Measurements from ENCODE around the gene REC8. TPM values are rescaled to one million over a fixed set of nuclear protein-coding genes. Genes with fewer than 3 reads are reported as not detected.
A peak's percentile ranks its signal among the peaks of the same experiment; 100 is the strongest.

Gene REC8
- polyA plus RNA-seq, 1 donor, result 201 TPM

GRCh38 chr14:24160499-24160849 lies 11.4 kb upstream of the REC8 start:
- WGBS (ENCODE audit: insufficient coverage, low lambda C conversion rate), result no CpG with 5 or more reads among the region's 4 CpGs
- Histone ChIP-seq H3K9me3 (ENCODE audit: control insufficient read depth, low read depth, low read length) (no peaks in the 10 kb centered on the region), H3K4me3 (ENCODE audit: low read length) (no peak overlapping the region), H3K4me1 (ENCODE audit: control insufficient read depth, insufficient read depth, low read length) (peaks cover 30% of the 10 kb centered on the region), H3K27me3 (ENCODE audit: control insufficient read depth, insufficient read depth, low read length) (no peaks in the 10 kb centered on the region), H3K27ac (ENCODE audit: low read length) (peak overlapping the region; percentile 68), H3K36me3 (ENCODE audit: control insufficient read depth, insufficient read depth, low read length) (peaks cover 70% of the 10 kb centered on the region)
- no peak for DNase-seq

GRCh38 chr14:24160850-24161804 lies 10.8 kb upstream of the REC8 start, which contains the start of gene IRF9:
Gene IRF9, plus strand, starts transcription at chr14:24161265. Its CDS starts 880 bp downstream, at chr14:24162145.
- peaks cover 30% of the 10 kb centered on the region for H3K4me1 ChIP-seq (ENCODE audit: control insufficient read depth, insufficient read depth, low read length)
- no CpG with 5 or more reads among the region's 12 CpGs for WGBS (ENCODE audit: insufficient coverage, low lambda C conversion rate)

GRCh38 chr14:24162093-24162492 lies 9.8 kb upstream of the REC8 start:
- H3K4me3 ChIP-seq (ENCODE audit: low read length), result peak overlapping the region; percentile 67

More at GRCh38 chr14:24160850-24161804, 10.8 kb upstream of the REC8 start, which contains the start of gene IRF9:
- peak within 1 kb of the TSS; percentile 90 for H3K27ac ChIP-seq (ENCODE audit: low read length)
- H3K27me3 ChIP-seq (ENCODE audit: control insufficient read depth, insufficient read depth, low read length), result no peaks in the 10 kb centered on the region
- H3K36me3 ChIP-seq (ENCODE audit: control insufficient read depth, insufficient read depth, low read length), result peaks cover 71% of the 10 kb centered on the region
- H3K9me3 ChIP-seq (ENCODE audit: control insufficient read depth, low read depth, low read length), result no peaks in the 10 kb centered on the region
- DNase-seq, result peak; percentile 98 to 99
- H3K4me3 ChIP-seq (ENCODE audit: low read length), result peak within 1 kb of the TSS; percentile 67

DNA sequence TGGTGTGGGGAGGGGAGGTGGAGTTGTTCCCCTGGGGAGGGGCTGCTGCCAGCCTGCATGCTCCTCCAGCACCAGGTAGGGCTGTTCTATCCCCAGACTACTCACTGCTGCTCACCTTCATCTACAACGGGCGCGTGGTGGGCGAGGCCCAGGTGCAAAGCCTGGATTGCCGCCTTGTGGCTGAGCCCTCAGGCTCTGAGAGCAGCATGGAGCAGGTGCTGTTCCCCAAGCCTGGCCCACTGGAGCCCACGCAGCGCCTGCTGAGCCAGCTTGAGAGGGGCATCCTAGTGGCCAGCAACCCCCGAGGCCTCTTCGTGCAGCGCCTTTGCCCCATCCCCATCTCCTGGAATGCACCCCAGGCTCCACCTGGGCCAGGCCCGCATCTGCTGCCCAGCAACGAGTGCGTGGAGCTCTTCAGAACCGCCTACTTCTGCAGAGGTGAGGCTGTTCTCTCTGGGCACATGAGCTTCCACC lies 7.3 kb upstream of the REC8 start:
- Histone ChIP-seq H3K36me3 (ENCODE audit: control insufficient read depth, insufficient read depth, low read length) (peaks cover 68% of the 10 kb centered on the region), H3K4me1 (ENCODE audit: control insufficient read depth, insufficient read depth, low read length) (peaks cover 30% of the 10 kb centered on the region)

More at GRCh38 chr14:24162093-24162492, 9.8 kb upstream of the REC8 start:
- DNase-seq, result no peak
- Histone ChIP-seq H3K4me1 (ENCODE audit: control insufficient read depth, insufficient read depth, low read length) (peaks cover 30% of the 10 kb centered on the region), H3K36me3 (ENCODE audit: control insufficient read depth, insufficient read depth, low read length) (peaks cover 72% of the 10 kb centered on the region), H3K27ac (ENCODE audit: low read length) (peak overlapping the region; percentile 90), H3K27me3 (ENCODE audit: control insufficient read depth, insufficient read depth, low read length) (no peaks in the 10 kb centered on the region), H3K9me3 (ENCODE audit: control insufficient read depth, low read depth, low read length) (no peaks in the 10 kb centered on the region)
- WGBS (ENCODE audit: insufficient coverage, low lambda C conversion rate), result no CpG with 5 or more reads among the region's 8 CpGs

DNA sequence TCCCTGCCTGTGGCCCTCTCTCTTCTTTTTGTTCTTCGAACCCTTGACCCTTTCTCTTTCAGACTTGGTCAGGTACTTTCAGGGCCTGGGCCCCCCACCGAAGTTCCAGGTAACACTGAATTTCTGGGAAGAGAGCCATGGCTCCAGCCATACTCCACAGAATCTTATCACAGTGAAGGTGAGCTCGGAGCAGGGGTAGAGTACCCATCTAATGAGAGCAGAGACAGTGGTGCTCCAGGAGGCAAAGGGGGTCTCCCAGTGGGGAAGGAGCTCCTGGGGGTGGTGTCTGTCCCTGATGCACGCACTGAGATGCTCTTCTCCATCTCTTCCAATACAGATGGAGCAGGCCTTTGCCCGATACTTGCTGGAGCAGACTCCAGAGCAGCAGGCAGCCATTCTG lies 6.1 kb upstream of the REC8 start:
- peaks cover 19% of the 10 kb centered on the region for H3K4me1 ChIP-seq (ENCODE audit: control insufficient read depth, insufficient read depth, low read length)
- H3K27me3 ChIP-seq (ENCODE audit: control insufficient read depth, insufficient read depth, low read length), result no peaks in the 10 kb centered on the region
- no peaks in the 10 kb centered on the region for H3K9me3 ChIP-seq (ENCODE audit: control insufficient read depth, low read depth, low read length)
- H3K36me3 ChIP-seq (ENCODE audit: control insufficient read depth, insufficient read depth, low read length), result peaks cover 56% of the 10 kb centered on the region
- WGBS (ENCODE audit: insufficient coverage, low lambda C conversion rate), result 100% methylated on average over 1 of the region's 5 CpGs
- H3K27ac ChIP-seq (ENCODE audit: low read length), result no peak overlapping the region
- no peak overlapping the region for H3K4me3 ChIP-seq (ENCODE audit: low read length)
- DNase-seq, result no peak

More for the DNA sequence above, 7.3 kb upstream of the REC8 start:
- H3K9me3 ChIP-seq (ENCODE audit: control insufficient read depth, low read depth, low read length), result no peaks in the 10 kb centered on the region
- WGBS (ENCODE audit: insufficient coverage, low lambda C conversion rate), result no CpG with 5 or more reads among the region's 14 CpGs
- DNase-seq, result no peak
- no peak overlapping the region for H3K4me3 ChIP-seq (ENCODE audit: low read length)
- H3K27me3 ChIP-seq (ENCODE audit: control insufficient read depth, insufficient read depth, low read length), result no peaks in the 10 kb centered on the region
- H3K27ac ChIP-seq (ENCODE audit: low read length), result no peak overlapping the region

DNA sequence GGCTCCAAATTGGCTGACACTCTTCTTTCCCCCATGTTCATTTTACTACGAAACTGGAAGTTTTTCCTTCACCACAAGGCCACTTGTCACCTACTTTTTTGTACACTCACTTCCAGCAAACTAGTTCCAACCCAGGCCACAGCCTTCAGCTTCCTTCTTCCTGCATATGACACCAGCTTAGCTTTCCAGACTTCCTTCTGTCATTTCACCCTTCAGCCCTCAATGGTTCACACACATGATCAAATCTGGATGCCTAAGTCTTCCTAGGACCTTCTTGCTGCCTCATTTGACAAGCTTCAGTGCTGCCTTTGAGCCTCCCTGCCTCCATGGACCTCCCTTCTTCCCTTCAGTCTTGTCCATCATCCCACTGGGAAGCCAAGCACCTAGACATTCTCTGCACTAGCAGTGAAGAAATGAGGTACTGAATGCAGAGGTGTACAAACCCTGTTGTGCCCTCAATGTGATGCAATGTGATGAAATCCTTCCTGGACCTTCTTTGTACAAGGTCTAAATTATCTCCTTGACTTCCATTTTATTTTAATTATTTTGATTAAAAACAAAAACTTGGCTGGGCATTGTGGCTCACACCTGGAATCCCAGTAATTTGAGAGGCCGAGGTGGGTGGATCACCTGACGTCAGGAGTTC lies 4.3 kb upstream of the REC8 start:
- H3K36me3 ChIP-seq (ENCODE audit: control insufficient read depth, insufficient read depth, low read length), result peaks cover 55% of the 10 kb centered on the region
- H3K9me3 ChIP-seq (ENCODE audit: control insufficient read depth, low read depth, low read length), result no peaks in the 10 kb centered on the region
- no peak overlapping the region for H3K27ac ChIP-seq (ENCODE audit: low read length)
- DNase-seq, result no peak
- WGBS (ENCODE audit: insufficient coverage, low lambda C conversion rate), result 80% methylated on average over 1 of the region's 3 CpGs
- peaks cover 14% of the 10 kb centered on the region for H3K4me1 ChIP-seq (ENCODE audit: control insufficient read depth, insufficient read depth, low read length)
- no peaks in the 10 kb centered on the region for H3K27me3 ChIP-seq (ENCODE audit: control insufficient read depth, insufficient read depth, low read length)
- no peak overlapping the region for H3K4me3 ChIP-seq (ENCODE audit: low read length)

DNA sequence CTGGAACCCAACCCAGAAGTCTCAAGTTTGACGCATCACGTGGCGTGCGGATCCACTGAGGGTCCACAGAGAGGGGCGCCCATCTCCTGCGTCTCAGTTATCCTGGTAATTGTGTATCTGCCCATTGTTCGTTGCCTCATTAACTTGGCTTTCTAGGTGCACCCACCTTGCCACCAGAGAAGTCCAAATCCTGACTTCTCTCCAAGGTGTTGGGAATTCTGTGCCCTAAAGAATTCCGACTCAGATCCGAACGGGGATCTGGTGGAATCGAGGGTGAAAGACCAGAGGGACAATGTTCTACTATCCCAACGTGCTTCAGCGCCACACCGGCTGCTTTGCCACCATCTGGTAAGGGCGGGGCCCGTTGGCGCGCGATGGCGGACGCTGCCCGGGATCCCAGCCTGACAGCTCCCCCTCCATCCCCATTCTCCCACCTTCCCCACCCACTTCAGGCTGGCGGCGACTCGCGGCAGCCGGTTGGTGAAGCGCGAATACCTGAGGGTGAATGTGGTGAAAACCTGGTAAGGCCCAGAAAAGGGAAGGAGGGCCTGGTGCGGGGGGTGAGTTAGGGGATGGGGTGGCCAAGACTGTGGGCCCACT lies 481 bp downstream of the REC8 start:
- H3K27ac ChIP-seq (ENCODE audit: low read length), result peak overlapping the region; percentile 82
- H3K4me3 ChIP-seq (ENCODE audit: low read length), result peak overlapping the region; percentile 74
- no peaks in the 10 kb centered on the region for H3K9me3 ChIP-seq (ENCODE audit: control insufficient read depth, low read depth, low read length)
- H3K36me3 ChIP-seq (ENCODE audit: control insufficient read depth, insufficient read depth, low read length), result peaks cover 41% of the 10 kb centered on the region
- no peaks in the 10 kb centered on the region for H3K27me3 ChIP-seq (ENCODE audit: control insufficient read depth, insufficient read depth, low read length)
- WGBS (ENCODE audit: insufficient coverage, low lambda C conversion rate), result no CpG with 5 or more reads among the region's 30 CpGs
- H3K4me1 ChIP-seq (ENCODE audit: control insufficient read depth, insufficient read depth, low read length), result peaks cover 18% of the 10 kb centered on the region
- DNase-seq, result peak in 1 of 2 donors; percentile 40

- Histone ChIP-seq H3K27me3 (ENCODE audit: control insufficient read depth, insufficient read depth, low read length) (no peaks in the 10 kb centered on the region), H3K4me1 (ENCODE audit: control insufficient read depth, insufficient read depth, low read length) (peaks cover 24% of the 10 kb centered on the region), H3K9me3 (ENCODE audit: control insufficient read depth, low read depth, low read length) (no peaks in the 10 kb centered on the region), H3K4me3 (ENCODE audit: low read length) (peak overlapping the region; percentile 74), H3K27ac (ENCODE audit: low read length) (peak overlapping the region; percentile 82), H3K36me3 (ENCODE audit: control insufficient read depth, insufficient read depth, low read length) (peaks cover 42% of the 10 kb centered on the region)
- WGBS (ENCODE audit: insufficient coverage, low lambda C conversion rate), result no CpG with 5 or more reads among the region's 20 CpGs
- DNase-seq, result no peak
Observed at GRCh38 chr14:24172871-24173281, 996 bp downstream of the REC8 start.

GRCh38 chr14:24176599-24176998 lies 4.7 kb downstream of the REC8 start:
- peaks cover 57% of the 10 kb centered on the region for H3K4me1 ChIP-seq (ENCODE audit: control insufficient read depth, insufficient read depth, low read length)
- H3K27me3 ChIP-seq (ENCODE audit: control insufficient read depth, insufficient read depth, low read length), result no peaks in the 10 kb centered on the region
- H3K27ac ChIP-seq (ENCODE audit: low read length), result no peak overlapping the region
- H3K36me3 ChIP-seq (ENCODE audit: control insufficient read depth, insufficient read depth, low read length), result peaks cover 72% of the 10 kb centered on the region
- H3K9me3 ChIP-seq (ENCODE audit: control insufficient read depth, low read depth, low read length), result no peaks in the 10 kb centered on the region
- no peak for DNase-seq
- no CpG with 5 or more reads among the region's 5 CpGs for WGBS (ENCODE audit: insufficient coverage, low lambda C conversion rate)
- H3K4me3 ChIP-seq (ENCODE audit: low read length), result no peak overlapping the region
